OCI-M1 (cell line): ENCODE results near the gene JAK1.
"Not testable (repeated sequence)": the region's sequence is repeated elsewhere in the genome, so short reads cannot be mapped to it uniquely, and the experiment has no call there.

ENCODE experiments used
- DNase-seq: peaks from one replicate; lab custom pipeline; 2025; lab: John Stamatoyannopoulos, UW

The JAK1 gene

GRCh38 chr1:64966158-64966971 is at the start of gene JAK1:
TSS of gene JAK1 (minus strand) at chr1:64966549. CDS start at chr1:64886264, 80,285 bp downstream.
- peak; percentile 85 for DNase-seq

- no peak for DNase-seq
These were observed 48.0 kb upstream of the JAK1 start for GRCh38 chr1:65014321-65014720.

GRCh38 chr1:65011983-65012382 is 45.6 kb upstream of the JAK1 start:
- no peak for DNase-seq

GRCh38 chr1:65009724-65010420 is 43.5 kb upstream of the JAK1 start:
- DNase-seq: no peak

DNA sequence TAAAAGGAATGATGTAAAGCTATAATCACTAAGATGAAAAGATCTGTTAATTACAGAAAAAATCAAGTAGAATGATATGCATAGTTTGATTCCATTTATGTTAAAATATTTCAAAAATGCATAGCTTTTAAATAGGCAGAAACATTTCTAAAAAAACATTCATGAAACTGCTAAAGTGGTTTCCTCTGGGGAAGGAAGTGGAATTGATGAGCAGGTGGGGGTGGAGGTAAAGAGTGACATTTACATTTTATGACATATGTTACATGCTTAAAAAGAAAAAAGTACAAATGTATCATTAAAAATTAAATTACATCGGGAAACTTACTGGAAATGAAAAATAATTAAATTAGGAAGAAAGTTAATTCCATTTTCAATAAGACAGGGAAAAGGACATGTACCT is 42.8 kb upstream of the JAK1 start:
- no peak for DNase-seq

- no peak for DNase-seq
These were observed 40.5 kb upstream of the JAK1 start for GRCh38 chr1:65006806-65007205.

DNA sequence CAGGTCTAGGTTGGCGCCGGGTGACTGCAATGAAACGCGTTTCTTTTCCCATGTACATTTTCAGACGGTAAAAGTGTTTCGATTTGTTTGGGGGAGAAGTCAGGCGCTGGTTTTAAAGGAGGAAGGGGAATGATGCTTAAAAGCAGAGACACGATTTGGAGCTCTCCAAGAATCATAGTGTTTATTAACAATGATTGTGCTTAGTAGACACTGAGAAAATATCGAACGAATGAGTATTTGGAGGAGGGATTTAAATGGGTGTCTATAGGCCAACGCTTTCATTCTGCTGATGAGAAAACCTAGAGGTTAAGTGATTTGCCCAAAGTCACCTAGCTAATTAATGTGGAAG is 36.9 kb upstream of the JAK1 start:
- DNase-seq: no peak

- no peak for DNase-seq
These were observed 36.4 kb upstream of the JAK1 start for GRCh38 chr1:65002508-65003315.

GRCh38 chr1:65002156-65002507 is 35.8 kb upstream of the JAK1 start:
- DNase-seq: no peak

DNA sequence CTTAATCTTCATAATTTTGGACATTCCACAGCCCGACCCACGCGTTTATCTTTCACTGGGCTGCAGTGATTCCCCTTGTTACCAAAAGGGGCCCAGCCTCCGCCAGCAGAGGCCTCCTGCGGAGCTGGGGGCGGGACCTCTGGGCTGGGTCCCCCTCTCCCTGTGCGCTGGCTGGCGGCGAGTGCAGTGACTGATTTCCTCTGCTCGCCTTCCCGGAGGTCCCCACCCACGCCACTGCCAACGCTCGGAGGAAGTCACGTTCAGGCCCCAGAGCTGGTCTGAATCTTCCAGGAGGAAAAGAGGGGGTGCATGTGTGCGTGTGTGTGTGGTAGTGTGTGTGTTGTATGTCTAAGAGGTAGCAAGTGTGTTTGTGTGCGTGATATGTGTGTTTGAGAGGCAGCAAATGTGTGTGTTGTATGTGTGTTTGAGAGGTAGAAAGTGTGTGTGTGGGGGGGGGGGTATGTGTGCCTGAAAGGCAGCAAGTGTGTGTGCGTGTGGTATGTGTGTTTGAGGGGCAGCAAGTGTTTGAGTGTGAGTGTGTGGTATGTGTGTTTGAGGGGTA is 35.0 kb upstream of the JAK1 start:
- no peak for DNase-seq

- not testable (repeated sequence) for DNase-seq
These were observed 32.1 kb upstream of the JAK1 start for GRCh38 chr1:64998425-64998948.

- DNase-seq: no peak
These were observed 30.4 kb upstream of the JAK1 start for GRCh38 chr1:64996541-64997257.

DNA sequence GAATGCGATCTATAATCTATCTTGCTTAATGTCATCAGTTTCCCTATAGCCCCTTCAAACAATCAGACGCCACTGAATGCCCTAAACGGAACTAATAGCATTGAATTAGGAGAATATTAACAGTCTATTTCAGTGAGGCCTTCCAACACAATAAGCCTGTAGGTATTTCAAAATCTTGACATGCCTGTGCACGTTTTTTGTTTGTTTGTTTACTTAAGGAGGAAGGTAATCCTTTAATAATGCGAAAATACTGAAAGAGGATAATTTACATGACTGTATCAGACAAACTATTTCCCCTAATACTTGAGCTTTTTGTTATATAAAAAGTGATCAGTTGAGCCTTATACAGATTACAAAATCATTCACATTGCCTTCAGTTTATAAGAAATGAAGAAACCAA is 29.0 kb upstream of the JAK1 start:
- no peak for DNase-seq

DNA sequence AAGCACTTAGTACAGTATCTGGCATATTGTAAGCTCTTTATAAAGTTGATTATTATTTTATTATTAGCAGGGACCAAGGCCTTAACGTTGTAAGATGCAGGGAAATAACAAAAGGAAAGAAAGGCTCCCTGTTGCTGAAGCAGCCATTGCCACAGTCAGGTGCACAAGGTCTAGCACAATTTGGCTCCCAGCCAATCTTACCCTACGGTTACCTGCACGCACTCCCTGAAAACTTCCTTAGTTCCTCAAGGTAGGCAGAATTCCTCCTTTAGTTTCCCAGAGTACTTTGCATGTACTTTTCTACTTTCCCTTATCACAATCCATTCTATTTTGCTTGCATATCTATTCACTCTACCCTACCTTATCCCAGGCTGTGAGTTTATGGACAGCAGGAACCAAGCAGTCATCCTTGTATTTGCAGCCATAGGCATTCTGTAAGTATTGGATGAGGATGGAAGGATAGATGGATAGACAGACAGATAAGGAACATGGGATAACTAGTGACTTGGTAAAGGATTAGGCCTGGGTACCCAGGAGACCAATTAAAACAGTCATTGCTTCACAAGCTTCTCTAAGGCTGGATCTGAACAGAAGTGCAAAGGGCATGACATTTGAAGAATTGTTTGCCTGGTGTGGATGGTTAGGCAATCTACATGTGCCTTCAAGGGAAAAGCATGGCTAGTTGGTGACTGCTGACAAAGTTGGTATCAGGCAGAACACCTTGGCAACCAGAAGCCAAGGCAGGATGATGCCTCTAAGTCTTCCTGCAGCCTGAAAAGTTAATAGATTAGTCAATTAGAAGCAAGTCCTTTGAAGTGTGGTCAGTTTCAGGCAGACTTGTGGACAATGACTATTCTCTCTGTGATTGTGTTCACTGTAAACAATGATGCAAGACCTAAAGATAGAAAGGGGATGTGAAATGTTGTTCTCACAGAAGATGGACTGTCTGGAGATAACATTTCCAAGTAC is 20.8 kb upstream of the JAK1 start:
- DNase-seq: peak; percentile 49

DNA sequence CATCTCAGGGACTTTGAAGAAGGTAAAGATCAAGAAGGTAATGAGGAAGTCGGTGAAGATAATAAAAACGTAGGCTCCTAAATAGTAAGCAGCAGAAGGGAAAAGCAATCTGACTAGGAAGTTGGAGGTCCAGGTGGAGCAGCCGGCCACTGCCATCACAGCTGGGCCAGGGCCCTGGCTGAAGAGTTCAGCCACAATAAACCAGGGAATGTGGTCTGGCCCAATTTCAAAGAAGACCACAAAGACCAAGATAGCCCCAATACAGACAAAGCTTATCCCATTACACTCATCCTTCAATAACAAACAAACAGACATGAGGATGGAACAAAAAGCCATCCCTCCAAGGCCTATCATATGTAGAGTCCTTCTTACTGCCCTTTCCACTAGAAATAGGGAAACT is 18.4 kb upstream of the JAK1 start:
- DNase-seq: no peak

GRCh38 chr1:64984106-64984505 is 17.8 kb upstream of the JAK1 start:
- DNase-seq: no peak

DNA sequence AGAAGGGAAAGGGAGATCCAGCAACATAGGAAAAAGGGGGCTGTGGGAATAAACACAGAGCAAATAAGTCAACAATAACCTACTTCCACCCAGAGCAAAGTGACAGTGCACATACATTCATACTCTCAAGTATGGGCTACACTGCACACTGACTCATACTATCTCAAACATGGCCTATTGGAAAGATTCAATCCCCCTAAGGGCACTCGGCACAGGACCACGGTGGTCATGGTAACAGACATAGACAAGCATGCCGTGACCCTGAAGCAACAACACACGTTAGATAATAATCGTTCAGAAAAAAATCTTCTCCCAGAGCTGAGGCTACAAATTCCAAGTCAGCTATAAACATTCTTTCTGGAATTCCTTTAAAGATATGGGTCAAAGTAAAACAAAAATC is 16.8 kb upstream of the JAK1 start:
- DNase-seq: no peak

GRCh38 chr1:64981601-64982533 is 15.5 kb upstream of the JAK1 start:
- no peak for DNase-seq
